ENCODE results near the gene EEF1AKMT4. TPM values are rescaled to one million over a fixed set of nuclear protein-coding genes. Genes with fewer than 3 reads are reported as not detected.
A peak's percentile ranks its signal among the peaks of the same experiment; 100 is the strongest.

EEF1AKMT4 gene
- total and polyA plus RNA-seq, 2 of the 8 experiments (the other 6 are each of a cell fraction or from before 2014, with no cell fraction given), result 9.3 to 30.1 TPM

DNA sequence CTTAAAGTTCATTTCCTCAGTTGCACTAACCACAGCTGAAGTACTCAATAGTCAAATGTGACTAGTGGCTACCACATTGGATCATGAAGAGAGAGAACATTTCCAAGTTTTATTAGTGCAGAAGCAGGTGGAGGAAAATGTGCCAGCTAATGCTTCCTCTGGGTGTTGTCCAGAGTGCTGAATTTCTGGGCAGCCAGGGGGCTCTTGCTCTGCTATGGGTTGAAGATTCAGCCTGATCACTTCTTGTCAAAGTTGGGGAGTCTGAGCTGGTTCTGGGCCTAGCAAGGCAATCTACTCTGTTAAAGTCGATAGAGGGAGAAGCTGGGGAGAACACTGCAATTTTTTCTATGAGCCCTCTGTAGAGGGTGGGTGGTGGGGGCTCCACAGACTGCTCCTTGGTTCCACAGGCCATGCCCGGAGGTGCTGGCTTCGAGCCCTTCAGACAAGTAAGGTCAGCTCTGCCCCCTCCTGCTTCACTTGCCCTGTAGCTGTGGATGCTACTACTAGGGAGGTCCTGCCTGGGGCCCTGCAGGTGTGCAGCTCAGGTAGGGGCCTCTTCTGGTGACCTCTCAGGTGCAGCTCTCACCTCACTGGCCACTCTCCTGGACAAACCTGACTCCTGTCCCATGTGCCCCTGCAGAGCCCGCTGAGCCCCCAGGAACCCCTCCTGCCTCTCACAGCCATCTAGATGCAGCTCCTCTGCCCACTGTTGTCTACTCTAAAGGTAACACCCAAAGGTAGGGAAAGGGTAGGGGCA is 8.9 kb upstream of the EEF1AKMT4 start:
- H4K91ac ChIP-seq (replicated peaks; ENCODE audit: insufficient read length, low read length), result no peak overlapping the region
- no peaks in the 10 kb centered on the region for H3K9me3 ChIP-seq (ENCODE audit: insufficient read depth in 2 of 2, low read depth in 1 of 2, low read length in 1 of 2)
- H3K27ac ChIP-seq (ENCODE audit: low read depth, low read length), result no peak overlapping the region
- FAIRE-seq, result no peak
- ChIA-PET CTCF (ENCODE audit: partially characterized antibody) (interaction anchor here (0.6 to 8.9 kb wide), 24 partner anchors 9 to 352 kb away, joined by 3 to 183 read pairs (median 4); partner anchors contain the start of genes DVL3, EEF1AKMT4 and VWA5B2), POLR2A (ENCODE audit: partially characterized antibody) (interaction anchor here (0.5 to 3.4 kb wide), 19 partner anchors 8 to 235 kb away, joined by 3 to 13 read pairs (median 4); partner anchors contain the start of genes AP2M1, CAMK2N2, EEF1AKMT4 and VWA5B2)
- no peak overlapping the region for H3K56ac ChIP-seq (replicated peaks; ENCODE audit: insufficient read length, low read depth, low read length)
- H2AFZ ChIP-seq (ENCODE audit: low read length), result no peak overlapping the region
- H3K4ac ChIP-seq (replicated peaks; ENCODE audit: insufficient read length, low read depth, low read length), result no peak overlapping the region
- no peak overlapping the region for H2BK120ac ChIP-seq (replicated peaks; ENCODE audit: low read depth, low read length)
- H3K9ac ChIP-seq (replicated peaks in 1 of 4; ENCODE audit: extremely low read depth in 1 of 4, low read depth in 3 of 4, low read length in 3 of 4), result no peak overlapping the region
- H4K8ac ChIP-seq (ENCODE audit: extremely low read depth, insufficient read depth, low read length), result no peak overlapping the region
- no peak overlapping the region for H3K23ac ChIP-seq (ENCODE audit: insufficient read length)
- 92% methylated on average over 4 of the region's 4 CpGs; no CpG with 5 or more reads in 1 of the 2 experiments for WGBS, 2 experiments (ENCODE audit: extremely low coverage in 1 of 2, insufficient coverage in 1 of 2, insufficient read length in 1 of 2, insufficient replicate concordance in 2 of 2, low coverage in 1 of 2, low lambda C conversion rate in 2 of 2, missing lambda C conversion rate in 1 of 2)
- peak overlapping the region in 1 of 2 experiments; percentile 37; a peak in 1 of 4 replicates for H3K4me2 ChIP-seq (ENCODE audit: insufficient read depth in 1 of 2, low read depth in 2 of 2, low read length in 2 of 2)
- peaks cover 0 to 5% (median 1%) of the 10 kb centered on the region in 4 experiments; a peak in 4 of 7 replicates for H3K4me1 ChIP-seq (replicated peaks in 1 of 4; ENCODE audit: control insufficient read depth in 3 of 4, insufficient read depth in 4 of 4, low read length in 3 of 4)
- H4K20me1 ChIP-seq (replicated peaks in 1 of 2; ENCODE audit: control insufficient read depth in 1 of 2, insufficient read depth in 2 of 2, low read length in 2 of 2), result peaks cover 8 to 16% of the 10 kb centered on the region in 2 experiments
- no peak overlapping the region for H2BK15ac ChIP-seq (ENCODE audit: low read length)
- no peak overlapping the region for H3K14ac ChIP-seq (ENCODE audit: insufficient read length)
- DNase-seq (ENCODE audit: low read depth in 1 of 2, low spot score in 2 of 2), result peak in 1 of 2 experiments; percentile 60
- no peaks in the 10 kb centered on the region for H3K79me2 ChIP-seq (ENCODE audit: control insufficient read depth in 1 of 2, insufficient read depth in 2 of 2, low read length in 2 of 2)
- no peak overlapping the region for H2BK12ac ChIP-seq (ENCODE audit: low read depth, low read length)
- H2BK20ac ChIP-seq (ENCODE audit: low read length), result no peak overlapping the region
- no peak overlapping the region for H3K18ac ChIP-seq (ENCODE audit: extremely low read depth, low read length)
- H3K27me3 ChIP-seq (replicated peaks in 1 of 4; ENCODE audit: control insufficient read depth in 3 of 4, extremely low read depth in 1 of 4, insufficient read depth in 3 of 4, low read length in 3 of 4), result no peaks in the 10 kb centered on the region; a peak in 2 of 7 replicates
- H3K4me3 ChIP-seq (ENCODE audit: extremely low read depth in 1 of 4, insufficient read depth in 2 of 4, low read depth in 3 of 4, low read length in 4 of 4), result peak overlapping the region in 1 of 4 experiments; percentile 54; a peak in 1 of 8 replicates
- H3K79me1 ChIP-seq (ENCODE audit: low read depth, low read length), result peaks cover 2% of the 10 kb centered on the region
- H3K36me3 ChIP-seq (ENCODE audit: control insufficient read depth in 2 of 4, insufficient read depth in 4 of 4, low read length in 3 of 4), result peaks cover 13 to 32% (median 23%) of the 10 kb centered on the region in 4 experiments; a peak in 7 of 8 replicates
- no peak overlapping the region for H4K5ac ChIP-seq (ENCODE audit: insufficient read length, low read depth, low read length)
- no peak overlapping the region for H2BK5ac ChIP-seq (ENCODE audit: low read depth, low read length)
- H3K23me2 ChIP-seq (ENCODE audit: low read depth, low read length), result no peaks in the 10 kb centered on the region; the same call in 1 of the 2 replicates
- no peak overlapping the region for H2AK5ac ChIP-seq (ENCODE audit: low read depth, low read length)
- TF ChIP-seq SIX5 (IDR thresholded peaks at IDR 0.05; ENCODE audit: low read depth, low read length) (no peak), CBX8 (IDR thresholded peaks at IDR 0.05; ENCODE audit: borderline replicate concordance, low read depth, low read length) (no peak), MAFK (IDR thresholded peaks at IDR 0.05; ENCODE audit: low read depth, low read length) (peak; percentile 52), CEBPB (IDR thresholded peaks at IDR 0.05; ENCODE audit: low read depth, low read length) (no peak), PHF8 (conservative IDR thresholded peaks at IDR 0.05; ENCODE audit: low read depth, low read length) (no peak), TAF7 (optimal IDR thresholded peaks at IDR 0.05; ENCODE audit: borderline replicate concordance, low read depth, low read length) (no peak), SAP30 (IDR thresholded peaks at IDR 0.05; ENCODE audit: insufficient read depth, insufficient replicate concordance, low read length) (peak; percentile 83), SP4 (IDR thresholded peaks at IDR 0.05; ENCODE audit: low read length) (no peak), POU5F1 (IDR thresholded peaks at IDR 0.05; ENCODE audit: low read depth, low read length) (no peak), CHD1 (IDR thresholded peaks at IDR 0.05; ENCODE audit: low read depth, low read length) (no peak)
- TF ChIP-seq, protein P1, sequence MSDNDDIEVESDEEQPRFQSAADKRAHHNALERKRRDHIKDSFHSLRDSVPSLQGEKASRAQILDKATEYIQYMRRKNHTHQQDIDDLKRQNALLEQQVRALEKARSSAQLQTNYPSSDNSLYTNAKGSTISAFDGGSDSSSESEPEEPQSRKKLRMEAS (IDR thresholded peaks at IDR 0.05), result 0 out of 2 replicates have a peak, but pooled peaks have one; percentile 21

Data from H1 (cell line).